ENCODE measurements around the gene MCOLN3. TPM values are rescaled to one million over a fixed set of nuclear protein-coding genes. Genes with fewer than 3 reads are reported as not detected.

MCOLN3 gene
- total RNA-seq, 1 donor from 2014 or later = 23.7 TPM

DNA sequence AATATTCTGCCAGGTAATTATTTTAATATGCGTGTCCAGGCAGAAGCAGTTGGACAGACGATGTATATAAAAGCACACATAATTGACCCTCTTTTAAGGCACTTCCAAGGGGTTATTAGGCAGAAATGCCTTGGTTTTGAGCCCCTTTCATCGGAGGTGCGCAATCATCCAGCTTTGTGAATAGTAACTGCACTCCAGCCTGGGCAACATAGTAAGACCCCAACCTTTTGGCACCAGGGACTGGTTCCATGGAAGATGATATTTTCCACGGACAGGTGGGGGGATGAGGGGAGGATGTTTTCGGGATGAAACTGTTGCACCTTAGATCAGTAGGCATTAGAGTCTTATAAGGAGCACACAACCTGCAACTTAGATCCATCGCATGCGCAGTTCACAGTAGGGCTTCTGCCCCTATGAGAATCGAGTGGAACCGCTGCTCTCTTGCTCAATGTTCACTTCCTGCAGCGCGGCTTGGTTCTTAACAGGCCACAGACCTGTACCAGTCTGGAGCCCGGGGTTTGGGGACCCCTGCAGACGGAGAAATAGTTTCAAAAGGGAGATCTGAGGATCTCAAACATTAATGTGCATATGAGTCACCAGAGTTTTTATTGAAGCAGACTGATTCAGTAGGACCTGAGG, 49.5 kb downstream of the MCOLN3 start:
- Mint-ChIP-seq H3K36me3 (ENCODE audit: insufficient read depth) (no peaks in the 10 kb centered on the region), H3K9me3 (ENCODE audit: low read depth) (no peaks in the 10 kb centered on the region), H3K27ac (no peak overlapping the region), H3K4me1 (ENCODE audit: low read depth) (peaks cover 4% of the 10 kb centered on the region), H3K27me3 (peaks cover 90% of the 10 kb centered on the region), H3K4me3 (ENCODE audit: low read depth) (no peak overlapping the region)
- DNase-seq (ENCODE audit: low spot score, unreplicated experiment) = no peak
- TF ChIP-seq, protein P1, sequence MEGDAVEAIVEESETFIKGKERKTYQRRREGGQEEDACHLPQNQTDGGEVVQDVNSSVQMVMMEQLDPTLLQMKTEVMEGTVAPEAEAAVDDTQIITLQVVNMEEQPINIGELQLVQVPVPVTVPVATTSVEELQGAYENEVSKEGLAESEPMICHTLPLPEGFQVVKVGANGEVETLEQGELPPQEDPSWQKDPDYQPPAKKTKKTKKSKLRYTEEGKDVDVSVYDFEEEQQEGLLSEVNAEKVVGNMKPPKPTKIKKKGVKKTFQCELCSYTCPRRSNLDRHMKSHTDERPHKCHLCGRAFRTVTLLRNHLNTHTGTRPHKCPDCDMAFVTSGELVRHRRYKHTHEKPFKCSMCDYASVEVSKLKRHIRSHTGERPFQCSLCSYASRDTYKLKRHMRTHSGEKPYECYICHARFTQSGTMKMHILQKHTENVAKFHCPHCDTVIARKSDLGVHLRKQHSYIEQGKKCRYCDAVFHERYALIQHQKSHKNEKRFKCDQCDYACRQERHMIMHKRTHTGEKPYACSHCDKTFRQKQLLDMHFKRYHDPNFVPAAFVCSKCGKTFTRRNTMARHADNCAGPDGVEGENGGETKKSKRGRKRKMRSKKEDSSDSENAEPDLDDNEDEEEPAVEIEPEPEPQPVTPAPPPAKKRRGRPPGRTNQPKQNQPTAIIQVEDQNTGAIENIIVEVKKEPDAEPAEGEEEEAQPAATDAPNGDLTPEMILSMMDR (IDR thresholded peaks at IDR 0.05; ENCODE audit: unreplicated experiment) = no peak

GRCh38 chr1:84997667-84998600, 50.4 kb downstream of the MCOLN3 start:
- TF ChIP-seq, protein P1 (IDR thresholded peaks at IDR 0.05; ENCODE audit: unreplicated experiment) = no peak
- no peak overlapping the region for H3K27ac Mint-ChIP-seq
- peak overlapping the region; percentile 55 for H3K4me3 Mint-ChIP-seq (ENCODE audit: low read depth)
- H3K9me3 Mint-ChIP-seq (ENCODE audit: low read depth) = no peaks in the 10 kb centered on the region
- DNase-seq (ENCODE audit: low spot score, unreplicated experiment) = no peak
- no peaks in the 10 kb centered on the region for H3K36me3 Mint-ChIP-seq (ENCODE audit: insufficient read depth)
- H3K4me1 Mint-ChIP-seq (ENCODE audit: low read depth) = peaks cover 4% of the 10 kb centered on the region
- peaks cover 87% of the 10 kb centered on the region for H3K27me3 Mint-ChIP-seq

DNA sequence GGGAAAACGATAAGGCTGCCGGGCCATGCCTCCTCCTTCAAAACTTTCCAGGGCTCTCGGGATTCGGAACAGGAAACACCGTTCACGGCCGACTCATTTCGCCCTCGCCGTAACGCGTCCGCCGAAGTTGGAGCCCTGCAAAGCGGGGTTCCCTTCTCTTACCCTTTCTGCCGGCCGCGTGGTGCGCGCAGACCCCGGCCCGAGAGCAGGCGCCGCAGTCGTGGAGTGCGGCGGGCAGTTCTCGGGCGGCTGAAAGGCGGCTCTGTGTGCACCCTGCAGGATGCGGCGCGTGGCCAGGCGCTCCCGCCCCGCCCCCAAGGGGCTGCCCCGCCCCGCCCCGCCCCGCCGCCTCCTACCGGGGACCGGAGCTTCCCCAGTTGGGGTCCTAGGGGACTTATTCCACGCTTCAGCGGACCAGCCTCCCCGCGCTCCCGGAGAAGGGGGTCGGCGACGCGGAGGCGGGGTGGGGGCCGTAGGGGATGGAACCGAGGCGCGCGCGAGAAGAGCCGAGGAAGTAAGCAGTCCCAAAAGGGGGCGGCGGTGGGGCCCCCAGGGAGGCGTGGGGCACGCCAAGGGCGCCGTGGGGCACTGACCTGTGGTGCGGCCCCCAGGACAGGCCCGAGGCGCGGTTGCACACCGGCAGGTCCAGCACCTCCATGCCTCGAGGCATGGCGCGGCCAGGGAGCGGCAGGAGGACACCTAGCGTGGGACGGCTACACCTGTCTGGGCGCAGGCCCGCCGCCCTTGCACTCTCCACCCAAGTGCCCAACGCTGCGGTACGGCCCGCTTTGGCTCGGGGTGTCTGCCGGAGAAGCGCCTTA, 51.2 kb downstream of the MCOLN3 start, which contains the start of gene MCOLN2:
Gene MCOLN2, minus strand, starts transcription at position 268 of the 821 bp plus-strand sequence. Its CDS starts 241 bp downstream, at position 27.
- Mint-ChIP-seq H3K36me3 (ENCODE audit: insufficient read depth) (no peaks in the 10 kb centered on the region), H3K27me3 (peaks cover 88% of the 10 kb centered on the region), H3K9me3 (ENCODE audit: low read depth) (no peaks in the 10 kb centered on the region), H3K27ac (no peak within 1 kb of the TSS), H3K4me3 (ENCODE audit: low read depth) (peak within 1 kb of the TSS; percentile 71), H3K4me1 (ENCODE audit: low read depth) (peaks cover 4% of the 10 kb centered on the region)
- TF ChIP-seq, protein P1 (IDR thresholded peaks at IDR 0.05; ENCODE audit: unreplicated experiment) = peak; percentile 8
- DNase-seq (ENCODE audit: low spot score, unreplicated experiment) = peak; percentile 34

DNA sequence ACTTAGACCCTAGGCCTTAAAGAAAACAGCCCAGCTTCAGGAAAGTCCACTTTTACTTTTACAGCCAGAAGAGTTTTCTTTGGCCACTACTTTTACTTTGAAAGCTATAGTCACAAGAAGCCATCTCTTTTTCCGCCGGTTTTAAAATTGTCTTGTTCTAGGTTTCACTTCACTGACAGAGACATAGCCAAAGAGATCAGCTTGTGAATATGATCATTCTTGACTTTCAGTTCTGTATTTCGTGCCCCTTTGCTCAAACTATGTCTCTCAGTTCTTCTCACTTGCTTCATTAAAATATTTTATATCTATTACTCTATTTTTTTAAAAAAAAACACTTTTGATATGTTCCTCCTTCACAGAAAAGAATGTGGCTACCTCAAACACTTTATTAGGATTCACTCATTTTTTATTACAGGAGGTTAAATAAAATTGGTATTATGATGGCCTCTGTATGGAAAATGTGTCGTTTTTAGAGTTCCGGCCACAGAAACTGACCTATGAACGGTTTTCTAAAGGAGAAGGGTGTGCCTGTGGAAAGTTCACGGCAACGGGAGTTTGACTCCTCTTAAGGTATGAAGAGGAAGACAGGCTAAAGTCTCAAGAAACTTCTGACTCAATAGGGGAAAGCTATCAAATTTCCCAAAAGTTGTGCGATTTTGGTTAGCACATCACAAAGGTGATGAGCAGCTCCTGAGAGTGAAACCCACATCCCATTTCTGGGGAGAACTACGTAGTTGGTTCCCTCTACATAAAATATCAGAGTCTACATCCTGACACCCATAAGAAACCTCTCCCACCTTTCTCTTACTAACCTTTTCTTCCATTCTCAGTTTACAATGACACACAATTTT, 52.6 kb downstream of the MCOLN3 start:
- Mint-ChIP-seq H3K4me3 (ENCODE audit: low read depth) (peak overlapping the region; percentile 10), H3K36me3 (ENCODE audit: insufficient read depth) (no peaks in the 10 kb centered on the region), H3K27ac (no peak overlapping the region), H3K4me1 (ENCODE audit: low read depth) (peaks cover 4% of the 10 kb centered on the region), H3K9me3 (ENCODE audit: low read depth) (no peaks in the 10 kb centered on the region), H3K27me3 (peaks cover 81% of the 10 kb centered on the region)
- DNase-seq (ENCODE audit: low spot score, unreplicated experiment) = no peak
- TF ChIP-seq, protein P1 (IDR thresholded peaks at IDR 0.05; ENCODE audit: unreplicated experiment) = no peak
